ENCODE measurements around the gene KIAA0586. TPM values are rescaled to one million over a fixed set of nuclear protein-coding genes. Genes with fewer than 3 reads are reported as not detected.
"Not testable (repeated sequence)": the region's sequence is repeated elsewhere in the genome, so short reads cannot be mapped to it uniquely, and the experiment has no call there.

Gene KIAA0586
- total RNA-seq, 4 donors from 2014 or later: 12.0 to 26.3 (median 12.2) TPM

DNA sequence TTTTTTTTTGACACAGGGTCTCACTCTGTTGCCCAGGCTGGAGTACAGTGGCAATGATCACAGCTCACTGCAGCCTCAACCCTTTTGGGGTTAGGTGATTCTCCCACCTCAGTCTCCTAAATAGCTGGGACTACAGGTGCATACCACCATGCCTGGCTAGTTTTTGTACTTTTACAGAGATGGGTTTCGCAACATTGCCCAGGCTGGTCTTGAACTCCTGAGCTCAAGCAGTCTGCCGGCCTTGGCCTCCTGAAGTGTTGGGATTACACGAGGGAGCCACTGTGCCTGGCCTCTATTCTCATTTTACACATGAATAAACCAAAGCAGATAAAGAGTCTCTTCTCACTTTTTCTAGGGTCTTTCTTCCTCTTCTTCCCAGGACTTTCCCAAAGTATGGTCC, 28.6 kb upstream of the KIAA0586 start:
- no peak for ATAC-seq (ENCODE audit: low FRiP score)
- TF ChIP-seq, protein P1, sequence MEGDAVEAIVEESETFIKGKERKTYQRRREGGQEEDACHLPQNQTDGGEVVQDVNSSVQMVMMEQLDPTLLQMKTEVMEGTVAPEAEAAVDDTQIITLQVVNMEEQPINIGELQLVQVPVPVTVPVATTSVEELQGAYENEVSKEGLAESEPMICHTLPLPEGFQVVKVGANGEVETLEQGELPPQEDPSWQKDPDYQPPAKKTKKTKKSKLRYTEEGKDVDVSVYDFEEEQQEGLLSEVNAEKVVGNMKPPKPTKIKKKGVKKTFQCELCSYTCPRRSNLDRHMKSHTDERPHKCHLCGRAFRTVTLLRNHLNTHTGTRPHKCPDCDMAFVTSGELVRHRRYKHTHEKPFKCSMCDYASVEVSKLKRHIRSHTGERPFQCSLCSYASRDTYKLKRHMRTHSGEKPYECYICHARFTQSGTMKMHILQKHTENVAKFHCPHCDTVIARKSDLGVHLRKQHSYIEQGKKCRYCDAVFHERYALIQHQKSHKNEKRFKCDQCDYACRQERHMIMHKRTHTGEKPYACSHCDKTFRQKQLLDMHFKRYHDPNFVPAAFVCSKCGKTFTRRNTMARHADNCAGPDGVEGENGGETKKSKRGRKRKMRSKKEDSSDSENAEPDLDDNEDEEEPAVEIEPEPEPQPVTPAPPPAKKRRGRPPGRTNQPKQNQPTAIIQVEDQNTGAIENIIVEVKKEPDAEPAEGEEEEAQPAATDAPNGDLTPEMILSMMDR (IDR thresholded peaks at IDR 0.05): no peak
- no peak for DNase-seq (ENCODE audit: low spot score)

DNA sequence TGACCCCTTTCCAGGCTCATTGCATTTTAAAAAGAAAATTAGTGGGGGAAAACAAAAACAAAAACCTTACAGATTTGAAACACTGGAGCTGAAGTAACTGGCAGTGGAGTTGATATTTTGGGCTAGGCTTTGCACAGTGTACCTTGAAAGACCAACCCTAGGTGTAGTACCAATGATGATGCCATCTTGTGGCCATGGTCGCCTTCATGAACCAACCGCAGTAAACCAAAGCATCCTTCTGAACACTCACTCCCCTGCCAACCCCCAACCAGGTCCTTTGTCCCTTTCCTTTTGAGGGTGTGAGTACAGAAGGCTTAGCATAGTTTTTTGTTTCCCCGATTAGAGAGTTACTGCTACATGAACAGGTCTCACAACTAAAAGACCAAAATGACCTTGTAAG, 25.9 kb upstream of the KIAA0586 start:
- no peak for DNase-seq (ENCODE audit: low spot score)
- ATAC-seq (ENCODE audit: low FRiP score): no peak
- TF ChIP-seq, protein P1 (IDR thresholded peaks at IDR 0.05): no peak

DNA sequence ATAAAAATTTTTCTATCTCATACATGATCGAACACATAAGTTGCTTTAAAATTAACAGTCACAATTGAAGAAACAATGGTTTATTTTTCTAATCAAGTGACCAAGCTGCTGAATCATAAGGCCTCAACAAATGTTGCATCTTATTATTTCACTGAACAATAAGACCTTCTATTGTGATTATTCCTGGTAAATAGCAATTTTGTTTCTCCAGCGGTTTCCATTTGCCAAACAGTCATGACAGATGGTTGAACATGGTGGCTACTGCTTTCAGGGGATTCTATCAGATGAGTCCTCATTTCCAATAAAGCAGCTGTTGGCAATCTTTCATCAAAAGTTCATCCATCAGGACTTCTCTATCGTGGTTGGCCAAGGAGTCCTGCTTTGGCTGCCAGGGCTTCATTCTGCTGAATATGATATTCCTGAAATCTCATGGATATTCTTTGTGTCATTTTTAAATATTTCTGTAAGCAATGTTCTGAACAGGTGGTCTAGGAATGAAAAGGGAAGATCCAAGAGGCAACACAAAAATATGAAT, 18.8 kb upstream of the KIAA0586 start:
- DNase-seq (ENCODE audit: low spot score) (no peak), ATAC-seq (ENCODE audit: low FRiP score) (no peak)
- TF ChIP-seq, protein P1 (IDR thresholded peaks at IDR 0.05): no peak

DNA sequence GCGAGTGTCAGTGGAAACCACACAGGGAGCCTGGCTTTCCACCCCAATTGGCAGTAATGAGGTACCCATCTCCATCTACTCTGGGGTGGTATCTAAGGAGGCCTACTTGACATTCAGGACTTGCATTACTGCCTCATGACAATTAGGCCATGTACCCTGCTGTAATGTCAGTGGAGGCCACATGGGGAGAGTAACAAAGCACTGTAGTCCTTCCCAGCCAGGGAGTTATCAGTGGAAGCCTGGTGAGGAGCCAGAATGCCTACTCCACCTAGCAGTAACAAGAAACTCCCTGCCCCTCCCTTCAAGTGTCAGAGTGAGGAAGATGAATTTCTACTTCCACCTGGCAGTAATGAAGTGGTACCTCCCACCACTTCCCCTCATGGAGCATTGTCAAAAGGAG, 12.7 kb upstream of the KIAA0586 start:
- no peak for ATAC-seq (ENCODE audit: low FRiP score)
- TF ChIP-seq, protein P1 (IDR thresholded peaks at IDR 0.05): no peak

DNA sequence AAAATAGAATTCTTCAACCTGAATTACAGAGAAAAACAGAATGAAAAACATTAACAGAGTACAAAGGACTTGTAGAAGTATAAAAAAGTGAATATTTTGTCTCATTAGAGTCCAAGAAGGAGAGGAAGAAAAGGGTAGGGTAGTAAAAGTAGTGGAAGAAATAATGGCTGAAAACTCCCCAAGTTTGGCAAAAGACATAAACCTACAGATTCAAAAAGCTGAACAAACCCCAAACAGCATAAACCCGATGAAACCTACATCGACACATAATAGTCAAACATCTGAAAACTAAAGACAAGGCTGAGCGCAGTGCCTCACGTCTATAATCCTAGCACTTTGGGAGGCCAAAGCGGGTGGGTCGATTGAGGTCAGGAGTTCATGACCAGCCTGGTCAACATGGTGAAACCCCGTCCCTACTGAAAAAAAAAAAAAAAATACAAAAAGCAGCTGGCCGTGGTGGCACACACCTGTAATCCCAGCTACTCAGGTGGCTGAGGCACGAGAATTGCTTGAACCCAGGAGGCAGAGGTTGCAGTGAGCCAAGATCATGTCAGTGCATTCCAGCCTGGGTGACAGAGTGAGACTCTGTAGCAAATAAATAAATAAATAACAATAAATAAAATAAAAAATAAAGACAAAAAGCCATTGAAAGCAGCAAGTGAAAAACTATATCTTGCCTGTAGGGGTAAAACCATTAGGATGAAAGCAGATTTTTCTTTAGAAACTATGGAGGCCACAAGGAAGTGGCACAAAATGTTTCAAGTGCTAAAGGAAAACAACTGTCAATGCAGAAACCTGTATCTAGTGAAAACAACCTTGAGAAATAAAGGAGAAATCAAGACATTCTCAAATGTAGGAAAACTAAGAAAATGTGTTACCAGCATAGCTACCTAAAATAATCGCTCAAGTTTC, 11.6 kb upstream of the KIAA0586 start:
- TF ChIP-seq, protein P1 (IDR thresholded peaks at IDR 0.05): no peak
- ATAC-seq (ENCODE audit: low FRiP score): no peak
- DNase-seq (ENCODE audit: low spot score): no peak

More for the DNA sequence above, 12.7 kb upstream of the KIAA0586 start:
- no peak for DNase-seq (ENCODE audit: low spot score)

DNA sequence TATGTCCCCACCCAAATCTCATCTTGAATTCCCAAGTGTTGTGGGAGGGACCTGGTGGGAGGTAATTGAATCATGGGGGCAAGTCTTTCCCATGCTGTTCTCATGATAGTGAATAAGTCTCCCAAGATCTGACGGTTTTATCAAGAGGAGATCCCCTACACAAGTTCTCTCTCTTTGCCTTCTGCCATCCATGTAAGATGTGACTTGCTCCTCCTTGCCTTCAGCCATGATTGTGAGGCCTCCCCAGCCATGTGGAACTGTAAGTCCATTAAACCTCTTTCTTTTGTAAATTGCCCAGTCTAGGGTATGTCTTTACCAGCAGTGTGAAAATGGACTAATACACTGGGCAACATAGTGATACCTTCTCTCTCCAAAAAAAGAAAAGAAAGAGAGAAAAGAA, 10.6 kb upstream of the KIAA0586 start:
- DNase-seq (ENCODE audit: low spot score); ATAC-seq (ENCODE audit: low FRiP score): not testable (repeated sequence)

DNA sequence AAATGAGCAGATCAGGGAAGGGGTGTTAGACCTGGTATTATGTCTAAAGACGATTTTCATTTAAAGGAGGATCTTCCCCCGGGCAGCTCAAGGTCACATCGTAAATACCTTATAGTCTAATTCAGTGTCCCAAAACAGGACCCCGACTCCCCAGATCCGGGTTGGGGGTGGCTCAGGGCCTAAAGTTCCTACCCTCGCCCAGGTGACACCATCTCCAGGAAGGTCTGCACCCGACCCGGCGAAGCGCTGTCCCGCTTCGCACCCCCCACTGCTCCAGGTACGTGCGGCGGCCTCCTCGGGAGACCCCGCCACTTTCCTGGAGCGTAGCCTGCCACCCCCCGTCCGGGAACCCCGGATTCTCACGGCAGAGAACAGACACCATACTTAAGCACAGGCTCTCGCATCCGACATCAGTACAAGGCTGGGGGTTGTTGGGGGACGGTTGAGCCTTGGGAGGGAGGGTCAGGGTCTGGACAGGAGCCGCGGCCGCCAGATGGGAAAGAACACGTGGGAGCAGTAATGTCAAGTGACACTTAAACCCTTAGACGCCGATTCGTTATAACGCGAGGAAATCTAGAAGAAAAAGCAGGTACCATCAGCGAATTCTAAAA, 744 bp upstream of the KIAA0586 start:
- DNase-seq (ENCODE audit: low spot score) (no peak), ATAC-seq (ENCODE audit: low FRiP score) (peak; percentile 74)
- TF ChIP-seq, protein P1 (IDR thresholded peaks at IDR 0.05): no peak

Data from omental fat pad (tissue), 4 donors.